Right lobe of liver (tissue), 4 donors: ENCODE measurements around the gene TOR2A.

ENCODE experiments used
- POLR2A ChIP-seq: fragments of 450-650 bp; IDR thresholded peaks from one replicate; pipeline ENCODE4 v1.6.1; 2017; ENCODE audit warnings: antibody characterized with exemption, mild to moderate bottlenecking
- TF ChIP-seq, protein P1 (sequence below), 4 donors: fragments of 200-600 bp in 3 of 4; fragments of 450-650 bp in 1 of 4; IDR thresholded peaks; one replicate each; pipeline versions ENCODE4 v1.5.1 to v1.8.0; 2016 to 2022; ENCODE audit warnings: antibody characterized with exemption in 4 of 4, mild to moderate bottlenecking in 2 of 4
- donor health status: DM: no; HTN: no; CAD: no.
- donor health status: DM: no; HTN: no; CAD: no.
- donor health status: DM: no; HTN: yes; CAD: no.

DNA sequence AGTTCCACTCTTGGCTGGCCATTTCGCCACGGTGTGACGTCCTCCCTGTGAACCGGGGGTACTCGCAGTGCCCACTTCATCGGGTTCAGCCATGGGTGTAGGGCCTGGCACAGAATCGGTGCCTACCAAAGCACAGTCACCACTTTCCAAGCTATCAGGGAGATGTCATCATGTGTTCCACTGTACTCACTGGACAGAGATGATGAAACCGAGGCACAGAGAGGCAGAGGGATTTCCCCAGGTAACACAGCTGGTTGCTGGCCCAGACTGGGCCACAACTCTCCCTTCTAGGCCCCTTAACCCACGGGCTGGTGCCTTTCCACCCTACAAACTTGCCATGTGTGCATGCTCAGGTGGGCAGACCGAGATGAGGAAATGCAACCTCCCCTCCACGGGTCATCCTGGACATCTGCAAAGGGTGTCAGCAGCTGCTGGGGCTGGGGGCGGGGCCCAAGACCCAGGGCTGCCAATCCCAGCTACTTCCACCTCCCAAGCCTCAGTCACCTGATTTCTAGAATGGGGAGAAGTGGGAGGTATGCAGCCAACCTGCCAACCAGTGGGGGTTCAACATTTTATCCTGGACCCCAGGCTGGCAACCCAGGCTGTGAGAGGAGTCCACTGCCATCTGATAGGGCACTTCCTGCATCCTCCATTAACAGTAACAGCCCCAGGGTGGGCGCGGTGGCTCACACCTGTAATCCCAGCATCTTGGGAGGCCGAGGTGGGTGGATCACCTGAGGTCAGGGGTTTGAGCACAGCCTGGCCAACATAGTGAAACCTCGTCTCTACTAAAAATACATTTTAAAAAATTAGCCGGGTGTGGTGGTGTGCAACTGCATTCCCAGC, 44.3 kb upstream of the TOR2A start:
- TF ChIP-seq, protein P1, sequence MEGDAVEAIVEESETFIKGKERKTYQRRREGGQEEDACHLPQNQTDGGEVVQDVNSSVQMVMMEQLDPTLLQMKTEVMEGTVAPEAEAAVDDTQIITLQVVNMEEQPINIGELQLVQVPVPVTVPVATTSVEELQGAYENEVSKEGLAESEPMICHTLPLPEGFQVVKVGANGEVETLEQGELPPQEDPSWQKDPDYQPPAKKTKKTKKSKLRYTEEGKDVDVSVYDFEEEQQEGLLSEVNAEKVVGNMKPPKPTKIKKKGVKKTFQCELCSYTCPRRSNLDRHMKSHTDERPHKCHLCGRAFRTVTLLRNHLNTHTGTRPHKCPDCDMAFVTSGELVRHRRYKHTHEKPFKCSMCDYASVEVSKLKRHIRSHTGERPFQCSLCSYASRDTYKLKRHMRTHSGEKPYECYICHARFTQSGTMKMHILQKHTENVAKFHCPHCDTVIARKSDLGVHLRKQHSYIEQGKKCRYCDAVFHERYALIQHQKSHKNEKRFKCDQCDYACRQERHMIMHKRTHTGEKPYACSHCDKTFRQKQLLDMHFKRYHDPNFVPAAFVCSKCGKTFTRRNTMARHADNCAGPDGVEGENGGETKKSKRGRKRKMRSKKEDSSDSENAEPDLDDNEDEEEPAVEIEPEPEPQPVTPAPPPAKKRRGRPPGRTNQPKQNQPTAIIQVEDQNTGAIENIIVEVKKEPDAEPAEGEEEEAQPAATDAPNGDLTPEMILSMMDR (IDR thresholded peaks at IDR 0.05): no peak
- TF ChIP-seq POLR2A: no peak
